ENCODE results near the gene FAM163B.

FAM163B gene

GRCh38 chr9:133543772-133544467 is 65.3 kb downstream of the FAM163B start:
- no peak for TF ChIP-seq GATA3 (IDR thresholded peaks at IDR 0.05; ENCODE audit: low read depth, low read length)
- TF ChIP-seq GATA2 (IDR thresholded peaks at IDR 0.05; ENCODE audit: low read depth, low read length), result no peak

GRCh38 chr9:133542002-133542401 is 67.2 kb downstream of the FAM163B start:
- no peak for TF ChIP-seq GATA2 (IDR thresholded peaks at IDR 0.05; ENCODE audit: low read depth, low read length)
- no peak for TF ChIP-seq GATA3 (IDR thresholded peaks at IDR 0.05; ENCODE audit: low read depth, low read length)

GRCh38 chr9:133540698-133541025 is 68.5 kb downstream of the FAM163B start:
- TF ChIP-seq GATA2 (IDR thresholded peaks at IDR 0.05; ENCODE audit: low read depth, low read length) (no peak), GATA3 (IDR thresholded peaks at IDR 0.05; ENCODE audit: low read depth, low read length) (no peak)

DNA sequence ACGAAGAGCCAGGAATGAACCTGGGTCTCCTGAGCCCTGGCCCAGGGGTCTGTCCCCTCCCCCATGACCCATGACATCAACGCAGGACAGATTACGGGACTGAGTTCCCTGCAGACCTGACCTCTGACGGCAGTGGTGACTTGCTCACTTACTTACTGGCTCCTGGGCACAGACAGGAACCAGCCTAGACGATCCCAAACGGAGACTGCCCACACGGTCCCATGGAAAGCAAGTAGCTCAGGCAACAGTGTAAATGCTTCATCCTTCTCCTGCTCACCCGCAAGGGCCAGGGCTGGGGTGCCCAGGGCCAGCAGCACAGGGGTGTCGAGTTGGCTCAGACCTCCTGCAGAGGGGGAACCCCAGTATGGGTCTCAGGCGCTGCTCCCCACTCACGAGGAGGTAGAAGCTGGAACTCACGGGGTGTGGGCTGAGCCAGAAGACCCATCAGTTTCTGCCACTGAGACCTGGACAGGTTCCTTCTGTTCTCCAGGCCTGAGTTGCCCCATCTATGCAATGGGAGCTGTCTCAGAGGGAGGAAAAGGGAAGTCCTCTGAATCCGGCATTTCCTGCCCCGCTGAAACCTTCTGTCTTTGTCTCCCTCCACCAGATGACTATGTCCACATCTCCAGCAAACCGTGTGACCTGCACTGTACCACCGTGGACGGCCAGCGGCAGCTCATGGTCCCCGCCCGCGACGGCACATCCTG is 69.0 kb downstream of the FAM163B start:
- TF ChIP-seq GATA3 (IDR thresholded peaks at IDR 0.05; ENCODE audit: low read depth, low read length) (no peak), GATA2 (IDR thresholded peaks at IDR 0.05; ENCODE audit: low read depth, low read length) (no peak)

GRCh38 chr9:133538851-133539833 is 70.0 kb downstream of the FAM163B start:
- TF ChIP-seq GATA2 (IDR thresholded peaks at IDR 0.05; ENCODE audit: low read depth, low read length) (no peak), GATA3 (IDR thresholded peaks at IDR 0.05; ENCODE audit: low read depth, low read length) (no peak)

GRCh38 chr9:133538176-133538575 is 71.0 kb downstream of the FAM163B start:
- TF ChIP-seq GATA2 (IDR thresholded peaks at IDR 0.05; ENCODE audit: low read depth, low read length), result no peak
- TF ChIP-seq GATA3 (IDR thresholded peaks at IDR 0.05; ENCODE audit: low read depth, low read length), result no peak

DNA sequence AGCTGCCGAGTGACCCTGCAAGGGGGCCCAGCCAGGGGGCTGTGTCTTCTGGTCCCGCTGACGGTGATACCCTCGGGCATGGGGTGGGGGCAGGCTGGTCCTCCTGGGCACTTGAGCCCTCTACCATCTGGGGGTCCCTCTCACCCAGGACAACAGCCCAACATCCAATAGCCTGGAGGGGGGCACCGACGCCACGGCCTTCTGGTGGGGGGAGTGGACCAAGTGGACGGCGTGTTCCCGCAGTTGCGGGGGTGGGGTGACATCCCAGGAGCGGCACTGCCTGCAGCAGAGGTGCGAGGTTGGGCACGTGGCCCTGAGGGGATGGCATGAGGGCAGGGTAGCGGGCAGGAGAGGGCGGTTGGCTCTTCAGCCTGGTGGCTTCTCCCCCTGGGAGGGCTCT is 71.9 kb downstream of the FAM163B start:
- TF ChIP-seq GATA3 (IDR thresholded peaks at IDR 0.05; ENCODE audit: low read depth, low read length) (no peak), GATA2 (IDR thresholded peaks at IDR 0.05; ENCODE audit: low read depth, low read length) (no peak)

- TF ChIP-seq GATA2 (IDR thresholded peaks at IDR 0.05; ENCODE audit: low read depth, low read length), result no peak
- no peak for TF ChIP-seq GATA3 (IDR thresholded peaks at IDR 0.05; ENCODE audit: low read depth, low read length)
Observed at GRCh38 chr9:133536536-133536935, 72.7 kb downstream of the FAM163B start.

- no peak for TF ChIP-seq GATA3 (IDR thresholded peaks at IDR 0.05; ENCODE audit: low read depth, low read length)
- TF ChIP-seq GATA2 (IDR thresholded peaks at IDR 0.05; ENCODE audit: low read depth, low read length), result no peak
Observed at GRCh38 chr9:133536080-133536479, 73.1 kb downstream of the FAM163B start.

DNA sequence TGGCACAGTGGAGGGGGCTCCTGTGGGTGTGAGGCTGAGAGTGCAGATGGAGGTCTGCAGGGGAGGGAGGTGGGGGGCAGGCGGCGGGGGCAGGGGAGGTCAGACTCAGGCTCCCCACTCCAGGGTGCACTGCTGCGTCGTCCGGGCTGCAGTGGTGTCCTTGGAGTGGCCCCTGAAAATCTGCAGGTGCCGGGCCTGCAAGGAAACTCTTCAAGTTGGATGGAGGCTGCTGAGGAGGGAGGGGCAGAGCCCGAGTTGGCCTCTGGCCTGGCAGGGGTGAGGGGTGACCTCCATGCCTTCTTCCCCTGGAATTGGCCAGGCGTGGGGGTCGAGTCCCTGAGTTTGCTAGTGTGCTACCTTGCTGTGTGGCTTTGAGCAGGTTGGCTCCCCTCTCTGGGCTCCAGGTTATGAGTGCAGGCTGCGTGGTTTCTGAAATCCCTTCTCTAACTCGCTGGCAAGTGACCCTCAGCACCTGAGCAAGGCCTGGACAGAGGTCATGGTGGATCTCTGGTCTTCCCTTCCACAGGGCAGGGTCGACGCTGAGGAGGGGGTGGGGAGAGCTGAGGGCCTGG is 73.8 kb downstream of the FAM163B start:
- TF ChIP-seq GATA3 (IDR thresholded peaks at IDR 0.05; ENCODE audit: low read depth, low read length), result no peak
- TF ChIP-seq GATA2 (IDR thresholded peaks at IDR 0.05; ENCODE audit: low read depth, low read length), result no peak

GRCh38 chr9:133534346-133535291 is 74.6 kb downstream of the FAM163B start, which contains the start of gene ADAMTSL2:
ADAMTSL2 (plus strand) TSS chr9:133534704; CDS start chr9:133536713, 2,009 bp downstream.
- no peak for TF ChIP-seq GATA3 (IDR thresholded peaks at IDR 0.05; ENCODE audit: low read depth, low read length)
- TF ChIP-seq GATA2 (IDR thresholded peaks at IDR 0.05; ENCODE audit: low read depth, low read length), result no peak

DNA sequence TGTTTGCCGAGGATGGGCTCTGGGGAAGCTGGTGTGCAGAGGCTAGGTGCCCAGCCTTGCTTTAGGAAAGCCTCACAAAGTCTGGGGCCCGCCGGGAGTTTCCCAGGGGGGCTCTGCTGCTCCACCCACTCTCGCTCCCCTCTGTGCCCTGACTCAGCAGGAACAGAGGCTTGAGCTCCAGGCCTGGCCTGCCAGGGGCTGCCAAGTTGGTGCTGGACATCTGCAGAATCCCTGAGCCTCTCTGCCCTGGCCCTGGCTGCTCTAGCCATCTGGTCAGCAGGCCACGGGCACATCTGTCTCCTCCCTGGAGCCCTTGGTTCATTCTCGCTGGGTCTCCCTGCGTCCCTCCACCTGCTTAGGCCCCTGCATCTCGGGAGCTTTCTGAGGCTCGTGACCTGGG is 75.3 kb downstream of the FAM163B start:
- TF ChIP-seq GATA3 (IDR thresholded peaks at IDR 0.05; ENCODE audit: low read depth, low read length), result no peak
- no peak for TF ChIP-seq GATA2 (IDR thresholded peaks at IDR 0.05; ENCODE audit: low read depth, low read length)
